GM21619 (cell line): ENCODE results near the gene INTS2.
A peak's percentile ranks its signal among the peaks of the same experiment; 100 is the strongest.
"Not testable (repeated sequence)": the region's sequence is repeated elsewhere in the genome, so short reads cannot be mapped to it uniquely, and the experiment has no call there.

ENCODE experiments used
- ATAC-seq: cut with Tn5 transposase; IDR thresholded peaks from one replicate; pipeline ENCODE4 v1.9.1; 2021; ENCODE audit not compliant: unreplicated experiment

Gene INTS2

GRCh38 chr17:61897548-61898180 is 30.1 kb downstream of the INTS2 start:
- no peak for ATAC-seq

DNA sequence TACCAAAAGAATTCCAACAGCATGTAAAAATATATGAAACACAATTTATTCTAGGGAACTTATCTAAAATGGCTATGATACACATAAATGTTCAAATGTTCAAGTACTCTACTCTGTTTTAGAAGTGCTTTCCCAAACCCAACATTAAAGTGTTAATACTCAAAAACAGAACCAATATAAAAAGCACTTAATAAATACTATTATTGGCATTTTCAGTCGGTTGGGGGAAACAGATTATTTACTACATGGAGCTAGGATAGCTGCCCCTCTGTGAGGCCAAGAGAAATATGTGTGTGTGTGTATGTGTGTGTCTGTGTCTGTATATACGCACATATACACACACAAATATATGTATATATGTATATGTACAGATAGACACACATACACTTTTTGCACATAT is 32.4 kb downstream of the INTS2 start:
- ATAC-seq = no peak

DNA sequence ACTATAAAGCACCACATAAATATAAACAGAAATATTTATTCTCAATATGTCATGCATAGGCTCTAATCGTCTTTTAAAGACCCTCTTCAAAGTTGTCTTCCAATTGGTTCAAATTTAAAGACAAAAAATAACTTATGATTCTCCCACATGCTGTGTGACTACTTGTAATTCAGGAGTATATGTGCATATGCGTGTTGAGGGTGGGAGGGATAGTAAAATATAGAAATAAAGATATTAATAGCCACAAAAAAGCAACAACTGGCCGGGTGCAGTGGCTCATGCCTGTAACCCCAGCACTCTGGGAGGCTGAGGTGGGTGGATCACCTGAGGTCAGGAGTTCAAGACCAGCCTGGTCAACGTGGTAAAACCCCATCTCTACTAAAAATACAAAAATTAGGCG is 33.5 kb downstream of the INTS2 start:
- not testable (repeated sequence) for ATAC-seq

GRCh38 chr17:61887733-61888132 is 40.0 kb downstream of the INTS2 start:
- ATAC-seq = not testable (repeated sequence)

DNA sequence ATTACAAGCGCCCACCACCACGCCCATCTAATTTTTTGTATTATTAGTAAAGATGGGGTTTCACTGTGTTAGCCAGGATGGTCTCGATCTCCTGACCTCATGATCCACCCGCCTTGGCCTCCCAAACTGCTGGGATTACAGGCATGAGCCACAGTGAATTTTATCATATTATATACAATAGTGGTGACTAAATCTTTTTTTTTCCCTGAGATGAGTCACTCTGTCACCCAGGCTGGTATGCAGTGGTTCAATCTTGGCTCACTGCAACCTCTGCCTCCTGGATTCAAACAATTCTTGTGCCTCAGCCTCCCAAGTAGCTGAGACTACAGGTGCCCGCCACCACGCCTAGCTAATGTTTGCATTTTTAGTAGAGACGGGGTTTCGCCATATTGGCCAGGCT is 41.9 kb downstream of the INTS2 start:
- not testable (repeated sequence) for ATAC-seq

DNA sequence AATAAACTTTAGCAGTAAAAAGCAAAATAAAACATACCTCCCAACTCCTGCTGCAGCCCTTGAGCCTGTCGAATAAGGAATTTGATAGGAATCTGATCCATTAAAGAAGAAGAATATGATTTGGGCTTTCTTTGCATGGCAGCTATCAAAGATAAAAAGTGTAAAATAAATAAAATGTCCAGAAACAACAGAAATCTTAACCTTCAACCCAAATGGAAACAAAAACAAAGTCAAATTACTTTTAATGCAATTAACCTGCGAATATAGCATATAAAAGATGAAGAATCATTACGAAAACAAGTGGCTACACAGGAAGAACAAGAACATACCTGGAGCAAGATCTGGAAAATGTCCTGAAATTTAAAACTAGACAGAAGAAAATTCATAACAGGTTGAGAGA is 42.9 kb downstream of the INTS2 start:
- ATAC-seq = no peak

- ATAC-seq = no peak
These were observed 47.1 kb downstream of the INTS2 start for GRCh38 chr17:61880589-61881102.

DNA sequence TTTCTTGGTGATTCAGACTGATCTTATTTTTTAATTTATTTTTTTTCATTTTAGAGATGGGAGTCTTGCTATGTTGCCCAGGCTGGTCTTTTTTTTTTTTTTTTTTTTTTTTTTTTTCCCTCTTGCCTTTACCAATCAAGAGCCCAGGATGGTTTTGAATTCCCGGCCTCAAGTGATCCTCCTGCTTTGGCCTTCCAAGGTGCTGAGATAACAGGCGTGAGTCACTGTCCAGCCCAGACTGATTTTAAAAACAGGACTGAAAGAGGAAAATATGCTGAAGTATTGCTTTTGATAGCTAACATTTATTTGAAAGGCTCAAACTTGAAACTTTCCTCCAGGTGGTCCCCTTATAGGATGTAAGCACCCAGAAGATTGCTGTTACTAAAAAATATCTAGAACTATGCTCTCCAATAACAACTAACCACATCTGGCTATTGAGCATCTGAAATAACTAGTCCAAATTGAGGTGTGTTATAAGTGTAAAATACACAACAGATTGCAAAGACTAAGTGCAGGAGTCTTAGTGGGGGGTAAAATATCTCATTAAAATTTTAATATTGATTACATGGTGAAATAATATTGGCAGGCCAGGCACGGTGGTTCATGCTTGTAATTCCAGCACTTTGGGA is 48.7 kb downstream of the INTS2 start:
- ATAC-seq = no peak

DNA sequence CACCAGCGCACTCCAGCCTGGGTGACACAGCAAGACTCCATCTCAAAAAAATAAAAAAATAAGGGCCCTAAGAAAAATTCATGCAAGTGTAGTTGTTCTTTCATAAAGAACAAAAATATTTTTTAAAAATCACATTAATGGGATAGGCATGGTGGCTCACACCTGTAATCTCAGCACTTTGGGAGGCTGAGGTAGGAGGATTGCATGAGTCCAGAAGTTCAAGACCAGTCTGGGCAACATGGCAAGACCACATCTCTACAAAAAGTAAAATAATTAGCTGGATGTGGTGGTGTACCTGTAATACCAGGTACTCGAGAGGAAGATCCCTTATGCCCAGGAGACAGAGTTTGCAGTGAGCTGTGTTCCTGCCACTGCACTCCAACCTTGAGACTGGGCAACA is 49.3 kb downstream of the INTS2 start:
- no peak for ATAC-seq

- ATAC-seq = no peak
These were observed 49.9 kb downstream of the INTS2 start for GRCh38 chr17:61877837-61878236.

DNA sequence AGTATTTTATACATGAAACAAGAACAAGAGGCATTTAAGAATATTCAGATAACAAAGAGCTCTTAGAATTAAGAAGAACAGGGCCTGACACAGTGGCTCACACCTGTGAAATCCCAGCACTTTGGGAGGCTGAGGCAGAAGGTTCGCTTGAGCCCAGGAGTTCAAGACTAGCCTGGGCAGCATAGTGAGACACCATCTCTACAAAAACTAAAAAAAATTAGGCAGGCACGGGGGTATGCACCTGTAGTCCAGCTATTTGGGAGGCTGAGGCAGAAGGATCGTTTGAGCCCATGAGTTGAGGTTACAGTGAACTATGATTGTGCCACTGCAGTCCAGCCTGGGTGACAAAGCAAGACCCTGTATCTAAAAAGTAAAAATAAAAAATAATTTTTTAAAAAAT is 52.0 kb downstream of the INTS2 start:
- no peak for ATAC-seq

GRCh38 chr17:61875285-61875684 is 52.5 kb downstream of the INTS2 start:
- no peak for ATAC-seq

DNA sequence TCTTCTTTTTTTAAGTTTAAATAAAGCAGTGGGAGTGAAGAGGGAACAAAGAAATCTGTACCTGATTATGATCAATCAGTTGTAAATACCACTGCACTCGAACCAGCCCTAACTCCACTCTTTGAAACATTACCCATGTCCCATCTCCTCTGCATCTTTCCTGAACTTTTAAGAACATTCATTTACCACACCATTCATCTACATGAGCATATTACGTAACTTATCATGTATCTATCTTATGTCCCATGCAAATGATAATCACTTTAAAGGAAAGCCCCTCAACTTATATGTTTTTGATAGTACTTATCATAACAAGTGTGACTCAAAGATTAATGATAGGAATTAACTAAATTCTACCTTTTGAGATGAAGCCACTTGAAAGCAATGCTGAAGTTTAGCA is 53.7 kb downstream of the INTS2 start:
- no peak for ATAC-seq

DNA sequence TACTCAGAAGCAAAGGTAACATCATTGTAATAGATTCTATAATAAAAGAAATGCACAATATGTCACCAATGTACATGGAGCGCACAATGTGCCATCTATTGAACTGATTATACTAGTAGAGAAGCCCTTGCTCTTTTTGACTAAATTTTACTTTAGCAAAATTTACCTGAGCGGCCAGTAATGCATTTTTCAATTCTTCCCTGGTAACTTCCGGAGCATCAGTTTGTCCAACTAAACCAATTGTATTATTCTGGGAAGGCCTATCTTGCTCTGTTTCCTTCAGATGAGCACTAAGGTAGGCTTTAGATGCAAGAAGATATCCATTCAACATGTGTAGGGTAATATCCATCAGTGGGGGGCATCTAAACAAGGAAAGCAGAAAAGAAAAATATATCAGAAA is 55.7 kb downstream of the INTS2 start:
- no peak for ATAC-seq

GRCh38 chr17:61869138-61869537 is 58.6 kb downstream of the INTS2 start:
- no peak for ATAC-seq

DNA sequence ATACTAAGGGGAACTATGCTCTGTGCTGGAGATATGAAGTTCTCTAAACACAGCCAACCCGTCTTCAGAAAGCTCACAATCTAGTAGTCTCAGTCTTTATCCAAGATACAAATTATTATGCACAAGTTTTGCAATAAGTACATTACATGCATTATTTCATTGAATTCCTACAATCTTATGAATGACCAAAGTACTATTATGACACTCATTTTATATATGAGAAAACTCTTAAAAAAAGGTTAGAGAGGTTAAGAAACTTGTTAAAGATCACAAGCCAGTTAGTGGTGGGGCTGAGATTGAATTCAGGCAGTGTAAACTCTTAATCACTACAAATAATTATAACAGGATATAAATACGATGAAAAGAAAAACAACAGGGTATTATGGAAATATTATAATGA is 59.7 kb downstream of the INTS2 start:
- ATAC-seq = no peak

DNA sequence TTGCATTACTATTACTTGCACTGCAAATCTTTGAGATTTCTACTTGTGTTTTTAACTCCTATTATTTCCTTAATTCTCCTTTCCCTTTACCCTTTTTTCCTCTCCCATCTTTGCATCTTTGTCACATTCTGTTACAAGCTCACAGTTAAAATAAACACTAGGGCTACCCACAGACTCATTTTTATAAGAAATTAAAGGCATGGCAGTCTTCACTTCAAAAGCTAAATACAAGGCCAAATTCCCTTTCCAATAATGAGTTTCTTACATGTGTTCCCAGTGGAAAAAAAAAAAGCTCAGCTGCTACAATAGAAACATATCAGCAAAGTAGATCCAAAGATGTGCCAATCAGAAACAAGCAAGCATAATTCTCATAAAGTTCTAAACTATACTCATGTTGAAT is 60.7 kb downstream of the INTS2 start:
- no peak for ATAC-seq

- ATAC-seq = peak; percentile 15
These were observed 64.0 kb downstream of the INTS2 start for GRCh38 chr17:61863801-61864126.

GRCh38 chr17:61862975-61863800 is 64.6 kb downstream of the INTS2 start, which contains the start of gene BRIP1:
Gene BRIP1, minus strand, starts transcription at chr17:61863528. Its CDS starts 1,989 bp downstream, at chr17:61861539.
- ATAC-seq = peak; percentile 84

DNA sequence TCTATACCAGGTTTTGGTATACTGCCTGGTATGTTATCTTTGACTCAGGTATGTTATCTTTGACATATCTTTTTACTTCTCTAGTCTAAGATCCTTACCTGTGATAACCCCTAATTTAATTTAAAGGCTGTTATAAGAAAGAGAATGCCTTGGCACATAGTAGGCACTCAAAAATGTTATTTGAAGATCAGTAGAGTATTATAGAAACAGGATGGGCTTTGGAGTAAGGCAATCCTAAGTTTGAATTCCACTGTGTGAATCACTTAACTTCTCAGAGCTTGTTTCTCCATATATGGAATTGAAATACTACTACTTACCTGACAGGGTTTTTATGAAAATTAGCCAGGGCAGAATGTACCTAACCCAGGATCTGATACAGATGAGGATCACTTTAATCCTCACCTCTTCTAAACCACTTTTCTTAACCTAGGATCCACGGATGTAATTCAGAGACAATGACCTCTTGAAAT is 65.6 kb downstream of the INTS2 start:
- no peak for ATAC-seq

- ATAC-seq = not testable (repeated sequence)
These were observed 67.4 kb downstream of the INTS2 start for GRCh38 chr17:61860397-61860796.

GRCh38 chr17:61856035-61856434 is 71.7 kb downstream of the INTS2 start:
- no peak for ATAC-seq
